HUES64 (cell line): Measurements from ENCODE around the gene GFRA1.
"Not testable (repeated sequence)": the region's sequence is repeated elsewhere in the genome, so short reads cannot be mapped to it uniquely, and the experiment has no call there.

Experiments used
- H3K27ac ChIP-seq: 2 replicates; pipeline ENCODE4 v1.7.0; 2013; ENCODE audit warnings: low read depth, low read length, inconsistent platforms
- H3K27me3 ChIP-seq: 2 replicates; pipeline ENCODE4 v1.6.1; 2013; ENCODE audit warnings: mild to moderate bottlenecking, low read length; ENCODE audit not compliant: insufficient read depth
- H3K36me3 ChIP-seq: 2 replicates; pipeline ENCODE4 v1.6.1; 2013; ENCODE audit warnings: mild to moderate bottlenecking, low read length; ENCODE audit not compliant: insufficient read depth
- H3K4me1 ChIP-seq: 2 replicates; pipeline ENCODE4 v1.6.1; 2013; ENCODE audit warnings: mild to moderate bottlenecking, low read length, moderate library complexity; ENCODE audit not compliant: insufficient read depth
- H3K4me3 ChIP-seq: 2 replicates; pipeline ENCODE4 v1.5.1; 2013; ENCODE audit warnings: mild to moderate bottlenecking, low read length, moderate library complexity
- H3K9ac ChIP-seq: 2 replicates; pipeline ENCODE4 v1.6.1; 2013; ENCODE audit warnings: mild to moderate bottlenecking, low read depth, low read length
- H3K9me3 ChIP-seq: 2 replicates; pipeline ENCODE4 v1.6.1; 2013; ENCODE audit warnings: low read depth, low read length; ENCODE audit not compliant: insufficient read depth
- WGBS: fragments of 150-250, 120-280 bp; methylation state at CpG from one replicate; pipeline ENCODE4 v1.1.7; 2013; ENCODE audit warnings: missing lambda C conversion rate; 5-methylcytosine and 5-hydroxymethylcytosine counted together

GFRA1 gene

DNA sequence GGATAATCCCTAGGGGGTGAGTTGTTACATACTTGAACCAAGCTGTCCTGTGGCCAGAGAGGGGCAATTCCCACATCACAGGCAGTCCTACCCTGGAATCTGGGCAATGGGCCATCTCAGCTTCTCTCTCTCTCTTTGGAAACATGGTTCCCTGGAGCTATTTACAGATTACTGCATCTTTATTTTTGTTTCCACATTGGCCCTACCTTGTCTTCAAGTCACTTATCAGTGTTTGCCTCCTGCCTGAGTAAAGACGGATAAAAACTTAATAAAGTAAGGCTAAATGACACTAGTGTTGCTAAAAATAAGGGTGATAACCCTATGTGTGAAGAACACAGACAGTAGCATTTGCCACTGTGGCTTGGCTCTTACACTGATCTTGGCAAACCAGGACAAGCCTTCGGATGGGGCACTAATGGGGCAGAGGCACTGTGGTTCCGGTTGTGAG, 228.2 kb downstream of the GFRA1 start:
- Histone ChIP-seq H3K36me3 (no peaks in the 10 kb centered on the region), H3K9me3 (no peaks in the 10 kb centered on the region), H3K27me3 (no peaks in the 10 kb centered on the region), H3K4me1 (no peaks in the 10 kb centered on the region), H3K4me3 (no peak overlapping the region), H3K9ac (no peak overlapping the region), H3K27ac (no peak overlapping the region)
- 85% methylated on average over 3 of the region's 3 CpGs for WGBS

DNA sequence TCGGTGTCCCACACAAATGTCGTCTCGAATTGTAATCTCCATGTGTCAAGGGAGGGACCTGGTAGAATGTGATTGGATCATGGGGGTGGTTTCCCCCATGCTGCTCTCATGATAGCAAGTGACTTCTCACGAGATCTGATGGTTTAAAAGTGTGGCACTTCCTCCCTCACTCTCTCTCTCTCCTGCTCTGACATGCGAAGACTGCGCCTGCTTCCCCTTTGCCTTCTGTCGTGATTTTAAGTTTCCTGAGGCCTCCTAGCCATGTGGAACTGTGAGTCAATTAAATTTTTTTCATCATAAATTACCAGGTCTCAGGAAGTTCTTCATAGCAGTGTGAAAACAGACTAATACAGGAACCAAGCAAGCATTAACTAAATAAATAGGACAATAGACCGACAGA, 229.1 kb downstream of the GFRA1 start:
- no peaks in the 10 kb centered on the region for H3K27me3 ChIP-seq
- H3K36me3 ChIP-seq, result no peaks in the 10 kb centered on the region
- no peaks in the 10 kb centered on the region for H3K9me3 ChIP-seq
- H3K4me1 ChIP-seq, result no peaks in the 10 kb centered on the region
- no peak overlapping the region for H3K9ac ChIP-seq
- H3K4me3 ChIP-seq, result no peak overlapping the region
- WGBS, result 92% methylated on average over 8 of the region's 8 CpGs
- H3K27ac ChIP-seq, result no peak overlapping the region

DNA sequence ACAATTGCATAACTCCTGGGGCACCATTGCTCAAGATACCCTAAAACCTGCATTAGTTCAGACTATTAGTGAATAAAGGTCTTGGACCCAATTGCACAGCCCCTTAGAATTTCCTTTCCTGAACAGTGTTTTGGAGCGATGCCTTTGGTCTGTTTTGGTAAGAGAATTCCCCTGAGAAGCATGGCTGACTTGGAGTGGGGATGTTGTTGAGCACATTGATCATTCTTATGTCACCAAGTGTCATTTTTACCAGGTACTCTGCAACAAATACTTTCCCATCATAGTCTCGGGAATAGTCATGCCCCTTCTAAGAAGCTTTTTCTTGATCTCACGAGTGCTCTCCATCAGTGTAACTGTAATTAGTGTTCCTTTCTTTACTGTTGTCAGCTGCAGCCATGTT, 229.7 kb downstream of the GFRA1 start:
- Histone ChIP-seq H3K36me3 (no peaks in the 10 kb centered on the region), H3K4me3 (no peak overlapping the region), H3K4me1 (no peaks in the 10 kb centered on the region), H3K9ac (no peak overlapping the region), H3K27me3 (no peaks in the 10 kb centered on the region), H3K27ac (no peak overlapping the region), H3K9me3 (no peaks in the 10 kb centered on the region)
- WGBS, result 100% methylated on average over 3 of the region's 3 CpGs

DNA sequence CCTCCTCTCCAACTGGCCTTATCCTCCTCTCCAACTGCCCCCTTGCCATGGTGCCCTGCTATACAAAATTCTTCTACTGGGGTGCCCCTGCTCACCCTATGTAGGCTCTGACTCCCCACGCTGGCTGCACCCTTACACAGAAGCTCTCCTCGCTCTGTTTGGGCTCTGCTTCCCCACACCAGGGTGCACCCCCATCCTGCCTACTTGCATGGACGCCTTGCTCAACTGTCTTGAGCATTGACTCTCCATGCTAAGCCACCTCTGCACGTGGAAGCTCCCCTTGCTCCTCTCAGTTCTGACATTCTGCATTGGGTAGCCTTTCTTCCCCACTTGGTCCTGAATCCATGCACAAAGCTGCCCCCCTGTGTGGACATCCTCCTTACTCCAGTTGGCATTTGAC, 231.1 kb downstream of the GFRA1 start:
- no peaks in the 10 kb centered on the region for H3K9me3 ChIP-seq
- H3K27me3 ChIP-seq, result no peaks in the 10 kb centered on the region
- H3K4me1 ChIP-seq, result no peaks in the 10 kb centered on the region
- no peak overlapping the region for H3K4me3 ChIP-seq
- no peaks in the 10 kb centered on the region for H3K36me3 ChIP-seq
- WGBS, result 93% methylated on average over 4 of the region's 4 CpGs
- no peak overlapping the region for H3K9ac ChIP-seq
- no peak overlapping the region for H3K27ac ChIP-seq

DNA sequence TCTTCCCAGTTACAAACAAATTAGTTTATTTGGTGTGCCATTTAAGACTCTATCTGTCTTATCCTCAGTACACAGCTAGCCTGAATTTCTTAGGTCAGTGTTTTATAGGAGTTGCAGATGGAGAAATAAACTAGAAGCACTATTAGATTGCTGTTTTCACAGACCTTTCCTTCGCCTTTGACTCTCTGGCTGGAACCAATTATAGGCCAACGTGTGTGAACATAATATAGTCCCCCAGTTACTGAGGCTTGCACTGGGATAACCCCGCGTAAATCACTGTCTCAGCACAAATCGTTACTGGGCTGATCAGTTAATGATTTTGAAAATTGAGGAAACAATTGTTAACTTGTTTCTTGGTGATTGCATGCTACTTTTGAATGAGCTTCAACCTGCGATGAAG, 233.4 kb downstream of the GFRA1 start:
- no peaks in the 10 kb centered on the region for H3K9me3 ChIP-seq
- no peak overlapping the region for H3K27ac ChIP-seq
- H3K27me3 ChIP-seq, result no peaks in the 10 kb centered on the region
- H3K9ac ChIP-seq, result no peak overlapping the region
- H3K4me1 ChIP-seq, result no peaks in the 10 kb centered on the region
- no peak overlapping the region for H3K4me3 ChIP-seq
- no peaks in the 10 kb centered on the region for H3K36me3 ChIP-seq
- 91% methylated on average over 6 of the region's 6 CpGs for WGBS

DNA sequence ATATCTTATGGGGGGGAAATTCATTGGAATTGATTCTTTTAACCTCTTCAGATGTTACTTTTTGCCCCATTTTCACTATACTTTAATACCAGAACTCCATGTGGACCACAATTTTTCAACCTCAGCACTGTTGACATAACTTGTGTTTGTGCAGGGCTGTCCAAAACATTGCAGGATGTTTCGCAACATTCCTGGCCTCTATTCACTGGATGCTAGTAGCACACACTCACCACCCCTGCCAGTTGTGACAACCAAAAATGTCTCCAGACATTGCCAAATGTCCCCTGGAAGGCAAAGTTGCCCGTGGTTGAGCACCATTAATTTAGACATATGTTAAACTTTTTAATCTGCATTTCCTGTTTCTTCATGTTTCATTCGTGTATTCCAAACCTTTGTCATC, 234.7 kb downstream of the GFRA1 start:
- no peaks in the 10 kb centered on the region for H3K4me1 ChIP-seq
- no peak overlapping the region for H3K9ac ChIP-seq
- H3K27ac ChIP-seq, result no peak overlapping the region
- H3K36me3 ChIP-seq, result no peaks in the 10 kb centered on the region
- no peak overlapping the region for H3K4me3 ChIP-seq
- no peaks in the 10 kb centered on the region for H3K27me3 ChIP-seq
- H3K9me3 ChIP-seq, result no peaks in the 10 kb centered on the region
- WGBS, result 85% methylated on average over 3 of the region's 3 CpGs

DNA sequence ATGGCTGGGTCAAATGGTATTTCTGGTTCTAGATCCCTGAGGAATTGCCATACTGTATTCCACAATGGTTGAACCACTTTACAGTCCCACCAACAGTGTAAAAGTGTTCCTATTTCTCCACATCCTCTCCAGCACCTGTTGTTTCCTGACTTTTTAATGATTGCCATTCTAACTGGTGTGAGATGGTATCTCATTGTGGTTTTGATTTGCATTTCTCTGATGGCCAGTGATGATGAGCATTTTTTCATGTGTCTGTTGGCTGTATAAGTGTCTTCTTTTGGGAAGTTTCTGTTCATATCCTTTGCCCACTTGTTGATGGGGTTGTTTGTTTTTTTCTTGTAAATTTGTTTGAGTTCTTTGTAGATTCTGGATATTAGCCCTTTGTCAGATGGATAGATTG, 237.6 kb downstream of the GFRA1 start:
- not testable (repeated sequence) for H3K27me3 ChIP-seq, H3K9ac ChIP-seq, H3K4me1 ChIP-seq, H3K27ac ChIP-seq, H3K36me3 ChIP-seq, H3K4me3 ChIP-seq, H3K9me3 ChIP-seq

DNA sequence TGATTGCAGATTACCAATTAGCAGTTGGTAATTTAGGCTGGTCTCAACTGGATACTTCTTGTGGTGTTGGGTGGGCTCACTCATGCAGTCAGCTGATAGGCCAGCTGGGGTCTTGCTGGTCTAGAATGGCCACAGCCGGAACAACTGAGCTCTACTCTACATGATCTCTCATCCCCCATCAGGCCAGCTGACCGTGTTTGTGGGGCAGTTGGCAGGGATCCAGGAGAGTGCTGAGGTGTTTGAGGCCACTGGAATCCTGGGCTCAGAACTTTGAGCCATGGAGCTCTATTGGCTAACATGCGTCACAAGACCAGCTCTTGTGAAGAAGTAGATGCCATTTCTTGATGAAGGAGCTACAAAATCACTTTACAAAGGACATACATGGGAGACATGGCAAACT, 242.4 kb downstream of the GFRA1 start:
- 53% methylated on average over 3 of the region's 3 CpGs for WGBS

DNA sequence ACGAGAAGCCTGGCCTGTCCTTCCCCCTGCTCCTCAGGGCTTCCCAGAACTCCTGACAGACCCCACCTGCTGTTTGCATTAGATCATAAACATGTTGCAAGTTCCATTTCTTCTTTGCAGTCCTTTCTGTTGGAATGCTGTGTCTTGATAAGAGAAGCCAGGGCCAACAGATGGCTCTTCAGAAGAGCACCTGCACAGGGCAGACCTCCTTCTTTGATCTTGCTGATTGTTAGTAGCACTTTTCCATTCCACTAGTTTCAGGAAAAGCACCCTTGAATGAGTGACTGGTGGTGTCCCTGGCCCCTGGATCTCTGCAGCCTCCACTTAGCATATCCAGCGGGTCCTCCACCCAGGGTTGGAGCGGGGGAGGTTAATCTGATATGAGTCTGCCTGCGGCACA, 243.2 kb downstream of the GFRA1 start:
- Histone ChIP-seq H3K27ac (no peak overlapping the region), H3K27me3 (no peaks in the 10 kb centered on the region), H3K36me3 (no peaks in the 10 kb centered on the region), H3K4me1 (no peaks in the 10 kb centered on the region), H3K4me3 (no peak overlapping the region), H3K9ac (no peak overlapping the region), H3K9me3 (no peaks in the 10 kb centered on the region)
- WGBS, result 93% methylated on average over 4 of the region's 4 CpGs

More for the DNA sequence above, 242.4 kb downstream of the GFRA1 start:
- Histone ChIP-seq H3K9ac (no peak overlapping the region), H3K4me1 (no peaks in the 10 kb centered on the region), H3K4me3 (no peak overlapping the region), H3K9me3 (no peaks in the 10 kb centered on the region), H3K36me3 (no peaks in the 10 kb centered on the region), H3K27me3 (no peaks in the 10 kb centered on the region), H3K27ac (no peak overlapping the region)

DNA sequence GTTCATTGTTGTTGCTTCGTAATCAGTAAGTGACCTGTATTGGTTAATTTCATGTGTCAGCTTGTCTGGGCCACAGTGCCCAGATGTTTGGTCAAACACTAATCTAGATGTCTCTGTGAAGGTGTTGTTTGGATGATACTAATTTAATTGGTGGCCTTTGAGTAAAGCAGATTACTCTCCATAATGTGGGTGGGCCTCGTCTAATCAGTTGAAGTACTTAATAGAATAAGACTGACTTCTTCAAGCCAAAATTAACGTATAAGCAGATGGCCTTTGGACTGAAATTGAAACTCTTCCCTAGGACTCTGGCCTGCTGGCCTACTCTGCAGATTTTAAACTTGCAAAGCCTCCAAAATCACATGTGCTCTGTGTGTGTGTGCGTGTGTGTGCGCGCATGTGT, 245.7 kb downstream of the GFRA1 start:
- H3K4me3 ChIP-seq, result no peak overlapping the region
- no peaks in the 10 kb centered on the region for H3K9me3 ChIP-seq
- no peaks in the 10 kb centered on the region for H3K4me1 ChIP-seq
- no peak overlapping the region for H3K27ac ChIP-seq
- no peaks in the 10 kb centered on the region for H3K36me3 ChIP-seq
- H3K27me3 ChIP-seq, result no peaks in the 10 kb centered on the region
- 77% methylated on average over 6 of the region's 6 CpGs for WGBS
- H3K9ac ChIP-seq, result no peak overlapping the region

DNA sequence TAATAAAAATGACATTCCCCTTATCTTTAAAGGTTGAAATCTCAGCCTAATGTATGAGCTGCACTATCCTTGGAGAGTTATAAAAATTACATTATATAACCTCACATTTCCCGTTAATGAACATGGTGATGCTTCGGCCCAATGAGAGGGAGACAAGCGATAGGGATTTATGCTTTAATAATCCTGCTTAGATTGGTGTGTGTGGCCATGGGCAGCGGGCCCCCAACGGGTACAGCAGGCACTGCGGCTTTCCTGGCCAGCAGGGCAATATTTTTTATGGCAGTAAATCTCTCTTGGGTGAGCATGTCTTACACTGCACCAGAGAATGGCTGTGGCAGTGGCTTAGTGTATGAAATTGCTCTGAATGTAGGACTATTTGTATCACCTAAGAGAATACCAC, 246.3 kb downstream of the GFRA1 start:
- 97% methylated on average over 6 of the region's 6 CpGs for WGBS
- no peak overlapping the region for H3K9ac ChIP-seq
- H3K27ac ChIP-seq, result no peak overlapping the region
- H3K4me1 ChIP-seq, result no peaks in the 10 kb centered on the region
- H3K9me3 ChIP-seq, result no peaks in the 10 kb centered on the region
- no peaks in the 10 kb centered on the region for H3K36me3 ChIP-seq
- no peaks in the 10 kb centered on the region for H3K27me3 ChIP-seq
- no peak overlapping the region for H3K4me3 ChIP-seq

DNA sequence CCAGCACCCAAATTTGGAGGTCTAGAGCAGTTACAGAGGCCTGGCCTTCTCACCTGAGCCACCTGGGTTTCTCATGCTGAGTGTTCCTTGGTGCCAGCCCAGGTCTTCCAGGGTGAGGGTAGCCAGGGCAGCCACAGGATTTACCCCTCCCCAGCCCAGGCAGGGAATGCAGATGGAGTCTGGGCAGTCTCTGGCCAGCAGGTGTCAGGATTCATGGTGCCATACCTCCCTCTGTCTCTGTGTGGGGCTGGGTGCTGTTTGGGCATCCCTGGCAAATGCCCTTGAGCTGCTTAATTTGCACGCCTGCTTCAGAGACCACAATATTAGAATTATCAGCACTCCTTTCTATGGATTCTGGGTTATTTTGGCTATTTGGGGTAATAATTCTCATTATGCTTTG, 246.7 kb downstream of the GFRA1 start:
- no peak overlapping the region for H3K4me3 ChIP-seq
- H3K27me3 ChIP-seq, result no peaks in the 10 kb centered on the region
- H3K27ac ChIP-seq, result no peak overlapping the region
- no peaks in the 10 kb centered on the region for H3K36me3 ChIP-seq
- H3K9me3 ChIP-seq, result no peaks in the 10 kb centered on the region
- no CpG with 5 or more reads among the region's 1 CpG for WGBS
- no peak overlapping the region for H3K9ac ChIP-seq
- H3K4me1 ChIP-seq, result no peaks in the 10 kb centered on the region
